GM18498 (cell line): ENCODE measurements around the gene REPS1.
"Not testable (repeated sequence)": the region's sequence is repeated elsewhere in the genome, so short reads cannot be mapped to it uniquely, and the experiment has no call there.

Source experiments
- ATAC-seq: cut with Tn5 transposase; IDR thresholded peaks from one replicate; pipeline ENCODE4 v1.9.1; 2021; ENCODE audit warnings: mild to moderate bottlenecking, moderate library complexity; ENCODE audit not compliant: unreplicated experiment

Gene REPS1

DNA sequence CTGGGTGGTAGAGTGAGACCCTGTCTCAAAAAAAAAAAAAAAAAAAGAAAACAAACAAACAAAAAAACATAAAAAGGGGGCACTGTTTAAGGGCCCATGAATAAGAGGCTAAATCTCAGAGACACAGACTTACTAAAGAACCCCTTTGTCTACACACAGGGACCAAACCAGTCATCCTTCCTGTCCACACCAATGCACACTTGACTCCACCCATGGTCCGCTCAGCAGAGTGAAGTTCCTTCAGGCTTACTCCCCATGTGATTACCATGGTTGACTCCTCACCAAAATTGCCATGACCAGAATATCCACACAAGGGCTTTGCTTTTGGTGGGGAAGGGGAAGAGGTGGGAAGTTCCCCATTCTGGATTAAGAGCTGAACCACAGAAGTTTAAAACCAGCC, 19.4 kb upstream of the REPS1 start:
- ATAC-seq: no peak

DNA sequence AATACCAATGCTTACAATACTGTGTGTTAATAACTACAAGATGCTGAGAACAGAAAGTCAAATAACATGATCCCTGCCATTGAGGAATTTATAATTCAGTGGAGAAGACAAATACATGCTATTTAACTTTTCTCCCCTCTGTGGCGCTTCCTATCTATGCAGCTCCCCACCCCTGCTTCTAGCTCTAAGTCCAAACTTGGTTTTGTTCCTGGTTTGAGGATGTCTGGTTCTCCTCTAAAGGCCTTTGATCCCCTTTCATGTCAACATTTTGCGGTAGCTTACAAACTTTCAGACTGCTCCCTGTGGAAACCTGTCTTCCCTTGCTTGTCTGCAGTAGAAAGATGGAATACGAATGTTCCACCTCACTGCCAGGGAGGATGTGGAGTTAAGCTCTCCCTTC, 18.4 kb upstream of the REPS1 start:
- ATAC-seq: no peak

DNA sequence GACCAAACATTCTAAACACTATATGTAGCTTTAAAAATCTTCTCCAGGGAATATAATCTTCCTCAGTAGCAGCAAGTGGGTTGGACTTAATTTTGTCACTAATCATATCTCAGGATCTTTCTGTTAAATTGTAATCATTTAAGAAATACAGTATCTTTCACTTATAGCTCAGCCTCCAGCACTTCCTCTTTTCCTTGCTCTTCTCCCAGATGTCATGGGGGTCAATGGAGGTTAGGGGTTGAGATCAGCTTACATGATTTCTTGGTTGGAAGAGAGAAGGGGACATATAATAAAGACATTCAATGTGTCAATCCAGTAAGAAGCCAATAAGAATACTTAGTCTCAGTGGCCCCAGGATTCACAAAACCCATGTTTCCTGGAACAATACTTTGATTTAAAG, 15.7 kb upstream of the REPS1 start:
- ATAC-seq: no peak

DNA sequence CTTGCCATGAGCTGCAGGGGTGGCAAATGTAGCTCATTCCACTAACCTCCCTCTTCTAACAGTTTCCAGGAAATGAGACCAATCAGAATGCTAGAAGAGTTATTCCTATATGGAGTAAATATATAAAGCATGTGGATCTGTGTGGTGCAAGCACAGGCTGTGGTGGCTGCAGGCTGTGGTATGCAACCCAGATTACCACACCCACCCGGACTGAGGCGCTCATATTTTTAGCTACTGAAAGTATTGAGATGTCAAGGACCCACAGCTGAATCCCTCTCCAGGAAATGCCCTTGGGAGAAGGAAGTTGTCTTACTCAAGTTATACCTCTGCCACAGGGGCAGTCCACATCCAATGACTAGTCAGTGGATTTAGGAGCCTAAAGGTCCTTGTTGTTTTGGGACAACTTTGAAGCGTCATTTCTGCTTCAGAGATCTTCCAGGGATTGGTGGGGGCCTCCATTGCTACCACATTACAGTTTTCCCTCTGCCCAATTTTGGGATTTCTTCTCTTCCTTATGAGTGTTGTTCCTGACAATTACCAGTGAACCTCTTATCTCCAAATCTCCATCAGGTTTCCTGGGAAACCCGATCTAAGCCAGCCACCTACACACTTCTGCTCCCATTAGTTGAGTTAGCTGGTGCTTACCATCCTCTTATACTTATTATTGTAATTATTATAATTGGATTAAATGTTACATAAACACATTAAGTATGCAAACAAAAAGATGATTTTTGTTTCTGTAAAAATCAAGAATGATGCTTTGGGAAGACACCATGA, 12.1 kb upstream of the REPS1 start:
- ATAC-seq: no peak

GRCh38 chr6:138997136-138997535, 9.1 kb upstream of the REPS1 start:
- no peak for ATAC-seq

DNA sequence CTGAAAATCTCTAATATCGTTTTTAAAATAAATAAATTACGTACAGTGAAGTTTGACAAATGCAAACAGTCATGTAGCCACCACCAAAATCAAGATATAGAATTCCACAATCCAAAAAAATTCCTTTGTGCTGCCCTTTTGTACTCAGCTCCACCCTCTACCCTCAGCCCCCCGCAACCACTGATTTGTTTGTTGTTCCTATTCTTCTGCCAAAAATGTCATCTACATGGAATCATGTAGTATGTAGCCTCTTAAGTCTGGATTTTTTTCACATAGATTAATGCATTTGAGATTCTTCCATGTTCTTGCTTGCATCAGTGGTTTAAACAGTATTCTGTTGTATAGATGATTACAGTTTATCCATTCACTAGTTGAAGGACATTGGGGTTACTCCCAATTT, 8.5 kb upstream of the REPS1 start:
- no peak for ATAC-seq

GRCh38 chr6:138993410-138993809, 5.4 kb upstream of the REPS1 start:
- ATAC-seq: not testable (repeated sequence)

- ATAC-seq: not testable (repeated sequence)
These were observed 4.9 kb upstream of the REPS1 start for GRCh38 chr6:138992965-138993364.

- ATAC-seq: no peak
These were observed 3.2 kb upstream of the REPS1 start for GRCh38 chr6:138991206-138991605.

GRCh38 chr6:138989098-138989983, 1.3 kb upstream of the REPS1 start:
- no peak for ATAC-seq

GRCh38 chr6:138988469-138988834, 399 bp upstream of the REPS1 start:
- peak; percentile 20 for ATAC-seq

DNA sequence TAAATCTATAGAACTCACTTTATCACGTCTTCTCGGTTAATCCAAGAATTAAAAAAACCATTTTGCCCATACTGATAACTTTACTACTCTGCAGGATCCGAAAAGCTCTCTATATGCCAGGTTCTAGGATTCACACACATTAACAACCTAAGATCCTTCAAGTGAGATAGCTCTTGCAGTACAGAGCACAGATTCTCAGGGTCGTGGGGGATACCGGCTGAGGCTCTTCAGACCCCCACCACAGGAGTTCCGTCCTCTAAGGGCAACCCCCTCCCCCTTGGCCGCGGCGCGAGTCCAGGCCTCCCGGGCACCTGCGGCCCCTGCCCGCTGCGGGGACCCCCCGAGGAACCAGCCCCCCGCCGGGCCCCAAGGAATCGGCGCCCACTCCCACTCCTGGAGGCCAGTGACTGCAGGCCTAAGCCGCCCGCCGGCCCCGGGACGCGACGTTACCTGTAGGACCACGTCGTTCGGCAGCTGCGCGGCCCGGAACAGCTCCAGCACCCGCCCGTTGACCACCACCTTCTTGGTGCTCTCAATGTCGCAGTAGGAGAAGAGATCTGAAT, 892 bp downstream of the REPS1 start:
- peak; percentile 1 for ATAC-seq

- ATAC-seq: no peak
These were observed 1.5 kb downstream of the REPS1 start for GRCh38 chr6:138986578-138986977.

GRCh38 chr6:138981416-138981815, 6.6 kb downstream of the REPS1 start:
- no peak for ATAC-seq

GRCh38 chr6:138979813-138980668, 8.0 kb downstream of the REPS1 start:
- no peak for ATAC-seq

DNA sequence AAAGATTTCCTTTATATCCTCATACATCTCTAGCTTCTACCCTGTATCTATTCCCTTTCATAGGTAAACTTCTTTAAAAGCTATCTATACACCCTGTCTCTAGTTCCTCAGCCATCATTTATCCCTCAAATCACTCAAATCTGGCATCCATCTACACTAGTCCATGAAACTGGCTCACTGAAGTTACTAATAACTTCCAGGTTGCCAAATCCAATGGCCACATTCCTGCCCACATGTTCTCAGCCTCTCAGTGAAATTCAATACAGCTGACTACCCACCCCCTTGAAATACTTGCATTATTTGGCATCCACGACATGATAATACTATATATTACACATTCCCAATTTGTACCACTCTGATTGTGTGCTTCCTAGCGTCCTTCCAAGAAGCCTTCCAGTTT, 8.7 kb downstream of the REPS1 start:
- no peak for ATAC-seq

GRCh38 chr6:138978229-138978628, 9.8 kb downstream of the REPS1 start:
- ATAC-seq: no peak

- ATAC-seq: no peak
These were observed 10.3 kb downstream of the REPS1 start for GRCh38 chr6:138977646-138978167.

DNA sequence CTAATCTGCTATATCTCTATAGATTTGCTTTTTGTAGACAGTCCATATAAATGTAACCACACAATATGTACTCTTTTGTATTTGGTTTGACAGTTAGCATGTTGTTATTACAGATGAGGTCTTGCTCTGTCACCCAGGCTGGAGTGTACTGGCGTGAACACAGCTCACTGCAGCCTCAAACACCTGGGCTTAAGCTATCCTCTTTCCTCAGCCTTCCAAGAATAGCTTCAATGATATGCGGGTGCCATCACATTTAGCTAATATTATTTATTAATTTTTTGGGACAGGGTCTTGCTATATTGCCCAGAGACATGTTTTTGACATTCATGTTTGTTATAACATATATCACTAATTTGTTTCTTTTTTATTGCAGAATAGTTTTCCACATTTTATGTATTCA, 10.8 kb downstream of the REPS1 start:
- ATAC-seq: no peak

GRCh38 chr6:138975815-138976214, 12.2 kb downstream of the REPS1 start:
- ATAC-seq: no peak
